Measurements from ENCODE around the gene KCNMB2.

GRCh38 chr3:178593786-178594185 is 57.5 kb downstream of the KCNMB2 start:
- TF ChIP-seq POLR2A (IDR thresholded peaks at IDR 0.05) = no peak
- TF ChIP-seq CTCF (IDR thresholded peaks at IDR 0.05) = no peak
